NCI-H526 treated with DMSO at 0.1 percent for 48 hours (cell line): ENCODE measurements around the gene TRMT1.
A peak's percentile ranks its signal among the peaks of the same experiment; 100 is the strongest.
"Not testable (repeated sequence)": the region's sequence is repeated elsewhere in the genome, so short reads cannot be mapped to it uniquely, and the experiment has no call there.

Source experiments
- DNase-seq: peaks from one replicate; lab custom pipeline; 2025; lab: John Stamatoyannopoulos, UW

The TRMT1 gene

DNA sequence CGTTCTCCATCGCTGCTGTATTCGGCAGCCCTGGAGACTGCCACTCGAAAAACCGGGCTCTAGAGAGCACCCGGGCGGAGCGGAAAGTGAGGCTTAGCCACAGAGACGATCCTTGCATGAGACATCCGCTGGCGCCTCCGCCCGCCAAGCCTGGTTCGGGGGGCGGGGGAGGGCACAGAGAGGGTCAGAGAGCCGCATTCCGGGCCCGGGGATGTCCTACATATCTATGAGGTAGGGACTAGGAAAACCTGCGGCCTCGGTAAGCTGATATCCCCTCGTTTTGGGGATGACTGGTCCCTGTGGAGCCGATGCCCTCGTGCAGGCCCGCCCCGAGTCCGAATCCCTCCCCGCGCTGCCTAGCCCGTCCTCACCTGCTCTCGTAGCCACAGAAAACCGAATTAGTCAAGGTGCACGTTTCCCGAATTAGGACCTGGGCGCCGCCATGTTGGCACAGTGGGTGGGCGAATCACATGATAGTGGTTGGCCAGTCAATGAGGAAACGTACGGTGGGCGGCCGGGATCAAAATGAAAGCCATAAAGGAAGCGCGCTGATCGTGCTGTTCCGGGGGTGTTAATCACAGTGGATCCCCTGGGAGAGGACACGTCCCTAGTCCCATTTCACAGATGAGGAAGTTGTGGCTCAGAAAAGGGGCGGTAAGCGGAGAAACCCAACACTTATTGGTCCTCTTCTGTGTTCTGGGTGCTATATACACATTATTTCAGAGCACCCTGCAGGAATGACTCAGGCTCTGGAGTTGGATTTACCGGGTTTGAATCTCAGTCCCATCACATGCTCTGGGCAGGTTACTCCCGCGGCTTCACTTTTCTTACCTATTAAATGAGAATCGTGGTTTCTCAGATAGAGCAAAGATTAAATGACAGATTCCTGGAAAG lies at the start of gene TRMT1:
Gene TRMT1, minus strand, starts transcription at position 459 of the 894 bp plus-strand sequence. Its CDS starts 341 bp downstream, at position 118.
- DNase-seq = peak; percentile 54

GRCh38 chr19:13166151-13166550 lies 49.6 kb upstream of the TRMT1 start:
- not testable (repeated sequence) for DNase-seq

DNA sequence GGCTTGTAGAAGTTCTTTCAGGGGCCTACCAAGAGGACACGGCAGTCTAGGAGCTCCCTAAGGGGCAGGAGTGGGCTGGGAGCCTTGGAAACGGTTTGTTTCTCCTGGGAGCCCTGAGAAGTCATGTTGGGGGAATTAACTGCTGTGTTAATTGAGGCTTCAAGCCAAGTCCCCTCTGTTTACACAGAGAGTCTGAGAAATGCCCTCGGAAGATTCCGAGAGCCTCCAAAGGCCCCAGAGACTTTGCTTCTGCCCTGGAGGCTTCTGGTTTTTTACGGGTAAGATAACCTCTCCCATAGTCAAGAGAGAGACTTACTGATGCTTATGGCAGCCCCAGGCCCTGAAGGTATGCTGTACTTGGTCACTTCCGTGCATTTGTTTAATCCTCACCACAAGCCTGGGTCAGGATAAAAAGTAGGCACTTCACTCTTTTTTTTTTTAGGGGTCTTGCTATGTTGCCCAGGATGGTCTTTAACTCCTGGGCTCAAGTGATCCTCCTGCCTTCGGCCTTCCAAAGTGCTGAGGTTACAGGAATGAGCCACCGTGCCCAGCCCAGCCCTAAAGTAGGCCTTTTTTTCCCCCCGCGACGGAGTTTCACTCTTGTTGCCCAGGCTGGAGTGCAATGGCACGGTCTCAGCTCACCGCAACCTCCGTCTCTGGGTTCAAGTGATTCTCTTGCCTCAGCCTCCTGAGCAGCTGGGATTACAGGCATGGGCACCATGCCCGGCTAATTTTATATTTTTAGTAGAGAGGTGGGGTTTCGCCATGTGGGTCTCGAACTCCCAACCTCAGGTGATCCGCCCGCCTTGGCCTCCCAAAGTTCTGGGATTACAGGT lies 48.8 kb upstream of the TRMT1 start:
- peak; percentile 2 for DNase-seq

DNA sequence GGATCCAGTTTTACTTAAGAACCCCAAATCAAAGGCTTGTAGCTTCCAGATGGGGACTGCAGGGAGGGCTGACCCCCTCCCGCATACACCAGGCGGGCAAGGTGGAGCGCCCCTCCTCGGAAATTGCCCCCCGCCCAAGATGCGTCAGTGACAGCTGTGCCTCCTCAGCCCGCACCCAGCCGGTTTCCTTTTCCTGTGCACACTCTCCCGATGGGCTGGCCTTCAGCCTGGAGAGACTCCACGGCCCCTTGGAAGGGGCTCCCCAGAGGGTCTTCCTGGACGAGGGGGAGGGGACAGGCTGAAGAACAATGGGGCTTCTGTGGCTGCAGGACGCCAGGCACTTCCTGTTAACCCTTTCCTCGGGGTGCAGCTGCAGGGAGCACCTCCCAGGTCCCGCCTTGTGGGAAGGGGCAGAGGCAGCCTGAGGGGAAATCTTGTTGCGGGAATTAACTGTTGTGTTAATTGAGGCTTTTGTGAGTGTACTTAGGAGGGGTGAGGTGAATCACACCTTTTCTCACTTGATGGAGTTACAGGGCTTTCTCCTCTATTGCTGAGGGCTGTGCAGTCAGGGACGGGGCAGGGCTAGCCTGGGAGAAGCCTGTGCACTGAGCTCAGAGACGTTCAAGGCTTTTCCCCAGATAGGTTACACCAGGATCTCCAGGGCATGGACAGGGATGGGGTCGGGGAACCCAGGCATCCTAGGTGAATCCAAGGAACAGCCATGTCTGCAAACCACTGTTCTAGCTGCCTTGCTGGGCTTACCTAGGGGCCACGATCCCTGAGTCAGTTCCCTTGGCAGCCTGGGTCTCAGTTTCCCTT lies 48.0 kb upstream of the TRMT1 start:
- peak; percentile 87 for DNase-seq

DNA sequence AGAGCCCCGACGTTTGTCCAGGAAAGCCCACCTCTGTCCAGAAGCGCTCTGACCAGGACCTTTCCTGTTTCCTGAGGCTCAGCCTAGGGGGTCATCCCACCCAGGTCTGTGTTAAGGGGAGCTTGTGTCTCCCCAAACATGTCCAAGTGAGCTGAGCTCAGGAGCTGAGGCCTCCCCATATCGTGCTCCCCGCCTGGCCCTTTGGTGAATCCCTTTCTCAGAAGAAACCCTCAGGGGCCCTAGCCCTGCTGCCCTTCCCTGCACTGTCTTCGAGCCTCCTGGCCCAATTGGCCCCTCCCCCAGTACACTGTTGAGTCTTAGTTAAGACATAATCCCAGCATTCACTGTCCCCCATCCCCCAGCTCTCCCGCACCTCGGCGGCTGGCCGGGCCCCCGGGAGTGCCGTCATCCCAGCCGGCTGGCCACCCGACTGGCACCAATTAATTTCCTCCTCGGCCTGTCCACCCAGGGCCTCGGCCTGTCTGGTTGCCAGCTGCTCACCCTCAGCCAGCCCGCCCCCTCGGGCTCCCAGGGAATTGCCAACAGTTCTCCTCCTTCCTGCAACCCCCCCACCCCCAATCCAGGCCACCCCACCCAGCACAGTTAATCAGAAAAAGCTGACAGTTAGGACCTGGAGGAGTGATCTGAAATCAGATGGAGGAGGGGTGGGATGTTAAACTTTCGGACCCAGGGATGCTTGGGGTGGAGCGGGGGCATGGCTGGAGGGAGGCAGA lies 47.2 kb upstream of the TRMT1 start:
- peak; percentile 19 for DNase-seq

DNA sequence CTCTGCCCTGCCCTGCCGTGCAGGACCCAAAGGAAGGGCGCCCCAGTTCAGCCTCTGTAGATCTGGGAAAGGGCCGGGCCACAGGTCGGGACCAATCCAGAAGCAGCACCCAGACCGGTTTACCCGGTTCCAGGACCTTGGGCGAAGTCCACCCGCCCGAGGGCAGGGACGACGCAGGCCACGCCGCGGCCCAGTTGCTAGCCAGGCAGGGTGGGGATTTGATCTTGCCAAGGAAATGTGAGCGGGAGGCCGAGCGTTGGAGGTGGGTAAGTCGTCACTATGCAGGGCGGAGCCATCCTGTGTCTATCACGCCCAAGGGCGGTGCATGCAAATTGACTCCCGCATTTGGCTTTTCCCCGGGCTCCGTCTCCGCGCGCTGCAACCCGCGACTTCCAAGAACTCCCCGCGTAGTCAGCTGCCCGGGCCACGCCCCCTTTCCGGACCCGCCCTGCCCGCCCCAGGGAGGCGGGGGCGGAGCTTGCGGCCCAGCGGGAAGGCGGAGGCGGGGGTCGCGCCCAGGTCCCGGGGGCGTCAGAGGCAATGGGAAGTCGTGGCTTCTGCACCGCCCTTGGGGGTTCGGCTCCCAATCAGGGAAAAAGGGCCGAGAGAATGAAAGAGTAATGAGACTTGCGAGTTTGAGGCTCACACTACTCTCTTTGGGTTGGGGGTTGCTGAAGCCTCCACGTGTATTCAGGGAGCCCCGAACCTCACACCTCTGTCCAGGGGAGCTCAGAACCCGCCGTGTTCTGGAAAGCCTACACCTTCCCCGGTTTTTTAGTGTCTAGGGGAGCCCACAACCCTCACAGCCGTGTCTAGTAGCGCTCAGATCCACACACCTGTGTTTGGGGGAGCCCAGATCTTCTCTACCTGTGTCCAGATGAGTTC lies 46.4 kb upstream of the TRMT1 start:
- peak; percentile 92 for DNase-seq

GRCh38 chr19:13160557-13160956 lies 44.0 kb upstream of the TRMT1 start:
- DNase-seq = no peak

DNA sequence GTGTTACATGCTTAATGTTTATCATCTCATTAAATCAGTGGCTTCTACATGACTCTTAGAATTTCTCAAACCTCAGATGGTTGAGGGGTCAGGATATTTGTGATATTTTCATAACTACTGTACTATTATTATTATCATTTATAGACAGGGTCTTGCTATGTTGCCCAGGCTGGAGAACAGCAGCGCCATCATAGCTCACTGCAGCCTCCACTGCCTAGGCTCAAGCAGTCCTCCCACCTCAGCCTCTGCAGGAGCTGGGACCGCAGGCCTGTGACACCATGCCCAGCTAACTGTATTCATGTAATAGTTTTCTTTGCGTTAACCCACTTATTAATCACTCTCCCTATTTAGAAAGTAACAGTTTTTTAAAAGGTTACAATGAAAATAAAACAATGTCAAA lies 43.2 kb upstream of the TRMT1 start:
- DNase-seq = no peak

GRCh38 chr19:13155472-13156359 lies 39.2 kb upstream of the TRMT1 start:
- DNase-seq = peak; percentile 57

DNA sequence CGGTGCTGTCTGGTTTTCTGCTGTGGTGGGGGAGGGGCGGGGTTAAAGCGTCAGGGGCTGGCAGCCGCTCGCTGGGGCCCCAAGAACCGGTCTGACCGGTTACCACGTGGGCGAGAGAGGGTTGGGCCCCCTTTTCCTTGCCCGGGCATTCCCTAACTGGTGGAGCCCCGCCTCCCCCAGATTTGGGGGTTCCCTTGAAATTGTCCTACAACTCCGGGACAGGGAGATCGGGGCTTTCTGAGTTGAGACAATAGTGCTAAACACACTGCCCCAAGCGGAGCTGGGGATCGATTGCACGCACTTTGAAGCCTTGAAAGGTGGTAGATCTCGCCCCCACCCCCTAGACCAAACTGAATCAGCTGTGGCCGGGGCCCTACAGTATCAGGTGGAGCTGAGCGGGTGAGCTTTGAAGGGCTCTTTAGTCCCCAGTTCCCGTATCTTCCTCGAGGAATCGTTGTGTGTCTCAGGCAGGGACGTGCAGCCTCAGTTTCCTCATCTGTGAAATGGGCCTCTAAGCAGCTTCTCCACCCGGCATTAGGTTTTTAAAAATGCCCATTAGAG lies 38.5 kb upstream of the TRMT1 start:
- DNase-seq = peak; percentile 58

- peak; percentile 10 for DNase-seq
Measured at GRCh38 chr19:13154241-13154778, 37.8 kb upstream of the TRMT1 start.

DNA sequence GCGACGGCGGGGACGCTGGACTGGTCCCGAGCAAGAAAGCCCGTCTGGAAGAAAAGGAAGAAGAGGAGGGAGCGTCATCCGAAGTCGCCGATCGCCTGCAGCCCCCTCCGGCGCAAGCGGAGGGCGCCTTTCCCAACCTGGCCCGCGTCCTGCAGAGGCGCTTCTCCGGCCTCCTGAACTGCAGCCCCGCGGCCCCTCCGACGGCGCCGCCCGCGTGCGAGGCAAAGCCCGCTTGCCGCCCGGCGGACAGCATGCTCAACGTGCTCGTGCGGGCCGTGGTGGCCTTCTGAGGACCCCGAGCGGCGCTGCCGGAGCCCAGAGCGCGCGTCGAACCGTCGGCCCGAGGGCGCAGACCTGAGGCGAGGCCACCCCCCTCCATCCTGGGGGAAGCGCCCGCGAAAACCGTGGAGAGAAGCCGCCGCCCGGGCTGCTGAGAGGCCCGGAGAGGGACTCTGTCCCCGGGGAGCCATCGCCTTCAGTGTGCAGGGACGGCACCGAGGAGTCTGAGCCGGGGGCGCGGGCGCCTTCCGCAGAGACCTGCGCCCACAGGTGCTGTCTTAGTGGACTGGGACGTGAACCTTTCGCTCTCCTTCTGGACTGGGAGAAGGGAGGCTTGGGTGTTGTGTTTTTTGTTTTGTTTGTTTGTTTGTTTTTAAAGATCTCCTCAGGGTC lies 37.2 kb upstream of the TRMT1 start:
- no peak for DNase-seq

DNA sequence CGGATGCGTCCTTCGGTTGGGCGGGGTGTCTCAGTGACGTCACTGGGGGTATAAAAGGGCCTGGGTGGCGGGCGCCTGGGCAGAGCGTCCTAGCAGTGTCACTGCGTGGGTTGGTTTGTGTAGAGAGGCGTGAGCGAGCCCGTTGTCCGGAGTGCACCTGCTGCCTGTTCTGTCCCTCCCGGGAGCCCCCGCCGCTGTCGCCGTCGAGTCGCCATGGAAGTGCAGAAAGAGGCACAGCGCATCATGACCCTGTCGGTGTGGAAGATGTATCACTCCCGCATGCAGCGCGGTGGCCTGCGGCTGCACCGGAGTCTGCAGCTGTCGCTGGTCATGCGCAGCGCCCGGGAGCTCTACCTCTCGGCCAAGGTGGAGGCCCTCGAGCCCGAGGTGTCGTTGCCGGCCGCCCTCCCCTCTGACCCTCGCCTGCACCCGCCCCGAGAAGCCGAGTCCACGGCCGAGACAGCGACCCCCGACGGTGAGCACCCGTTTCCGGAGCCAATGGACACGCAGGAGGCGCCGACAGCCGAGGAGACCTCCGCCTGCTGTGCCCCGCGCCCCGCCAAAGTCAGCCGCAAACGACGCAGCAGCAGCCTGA lies 36.5 kb upstream of the TRMT1 start:
- no peak for DNase-seq

DNA sequence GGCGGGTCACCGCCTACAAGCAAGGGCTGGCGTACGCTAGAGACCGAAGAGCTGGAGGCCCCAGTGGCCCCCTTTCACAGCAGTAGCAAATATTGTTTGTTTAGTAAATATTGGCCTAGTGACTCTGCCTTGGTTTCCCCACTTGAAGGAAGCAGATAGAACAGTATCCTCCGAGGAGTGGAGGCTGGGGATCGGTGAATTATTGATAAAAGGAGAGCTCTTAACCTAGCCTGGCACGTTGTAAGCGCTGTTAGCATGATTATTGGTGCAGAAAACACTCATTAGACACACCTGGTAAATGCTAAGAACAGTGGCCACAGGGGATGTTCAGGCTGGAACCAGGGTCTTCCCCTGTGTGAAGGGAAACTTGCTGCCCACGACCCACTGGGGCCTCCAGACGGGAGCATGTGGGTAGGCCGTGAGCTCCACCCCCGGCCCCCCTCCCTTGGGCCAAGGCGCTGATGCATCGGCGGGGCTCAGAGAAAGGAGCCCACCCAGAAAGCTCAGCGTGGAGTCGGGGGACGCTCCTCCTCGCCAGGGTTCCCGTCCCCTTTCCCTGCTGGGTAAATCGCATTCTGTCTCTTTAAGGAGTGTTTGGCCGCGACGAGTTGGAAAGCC lies 35.9 kb upstream of the TRMT1 start:
- DNase-seq = peak; percentile 77

- DNase-seq = peak; percentile 84
Measured at GRCh38 chr19:13151605-13152355, 35.2 kb upstream of the TRMT1 start.

DNA sequence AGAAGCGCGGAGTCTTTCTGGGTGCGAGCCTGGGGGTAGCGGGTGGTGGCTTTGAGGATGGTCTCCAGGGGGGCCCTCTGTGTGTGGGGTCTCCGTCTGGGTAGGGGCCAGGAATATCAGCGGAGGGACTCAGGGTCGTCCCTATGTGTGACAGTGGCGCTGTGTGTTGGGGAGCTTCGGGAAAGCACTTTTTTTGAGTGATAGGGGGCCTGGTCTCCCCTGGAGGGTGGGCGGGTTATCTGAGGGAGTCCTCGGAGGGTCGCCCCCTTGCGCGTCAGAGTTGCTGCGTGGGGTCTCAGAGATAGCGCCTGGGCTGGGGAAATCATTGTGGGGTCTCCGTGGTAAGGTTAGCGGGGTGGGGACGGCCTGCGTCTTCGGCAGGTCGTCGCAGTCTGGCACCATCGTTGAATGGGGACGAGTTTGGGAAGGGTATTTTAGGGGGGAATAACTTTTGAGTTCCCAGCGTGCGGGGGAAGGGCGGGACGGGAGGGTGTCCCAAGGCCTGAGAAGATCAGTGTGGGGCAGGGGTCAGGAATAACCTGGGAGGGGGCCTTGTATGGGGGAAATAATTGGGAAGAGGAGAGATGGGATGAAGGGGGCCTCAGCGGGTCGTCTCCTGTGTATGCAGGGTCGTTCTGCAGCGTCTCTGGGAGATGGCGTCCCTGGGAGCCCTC lies 34.5 kb upstream of the TRMT1 start:
- no peak for DNase-seq
